Suprapubic skin (tissue), 3 donors: Measurements from ENCODE around the gene HAND1.

Experiments used
- EP300 ChIP-seq: sonication (generic); formaldehyde crosslinking; IDR thresholded peaks from one replicate; pipeline ENCODE4 v1.6.1; 2017; ENCODE audit warnings: antibody characterized with exemption
- POLR2A ChIP-seq, 2 donors: fragments of 450-650 bp; IDR thresholded peaks; one replicate each; pipeline ENCODE4 v1.6.1; 2017; ENCODE audit warnings: antibody characterized with exemption in 2 of 2, mild to moderate bottlenecking in 2 of 2, moderate library complexity in 2 of 2
- TF ChIP-seq, protein P1 (sequence below), 2 donors: fragments of 200-600 bp in 1 of 2; fragments of 450-650 bp in 1 of 2; sonication (generic) in 1 of 2; IDR thresholded peaks; one replicate each; pipeline ENCODE4 v1.5.1; 2016 to 2019; ENCODE audit warnings: antibody characterized with exemption in 2 of 2, mild to moderate bottlenecking in 1 of 2, moderate library complexity in 1 of 2

DNA sequence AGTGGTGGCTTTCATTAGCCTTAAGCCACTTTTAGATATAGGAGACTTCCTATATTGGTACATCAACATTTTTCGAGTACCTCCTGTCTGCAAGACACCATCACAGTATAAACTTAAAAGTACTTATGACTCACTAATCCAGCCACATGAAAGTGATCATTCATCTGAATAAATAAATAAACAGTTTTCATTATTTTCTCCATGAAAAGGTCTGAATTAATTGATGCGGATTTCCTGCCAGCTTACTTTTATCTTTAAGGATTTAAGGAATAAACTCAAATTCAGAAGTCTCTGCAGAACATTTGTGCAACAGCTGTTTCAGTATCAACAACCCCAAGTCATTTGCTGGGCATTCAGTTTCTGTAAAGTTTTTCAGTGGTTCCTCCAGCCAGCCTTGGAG lies 28.2 kb downstream of the HAND1 start:
- TF ChIP-seq, protein P1, sequence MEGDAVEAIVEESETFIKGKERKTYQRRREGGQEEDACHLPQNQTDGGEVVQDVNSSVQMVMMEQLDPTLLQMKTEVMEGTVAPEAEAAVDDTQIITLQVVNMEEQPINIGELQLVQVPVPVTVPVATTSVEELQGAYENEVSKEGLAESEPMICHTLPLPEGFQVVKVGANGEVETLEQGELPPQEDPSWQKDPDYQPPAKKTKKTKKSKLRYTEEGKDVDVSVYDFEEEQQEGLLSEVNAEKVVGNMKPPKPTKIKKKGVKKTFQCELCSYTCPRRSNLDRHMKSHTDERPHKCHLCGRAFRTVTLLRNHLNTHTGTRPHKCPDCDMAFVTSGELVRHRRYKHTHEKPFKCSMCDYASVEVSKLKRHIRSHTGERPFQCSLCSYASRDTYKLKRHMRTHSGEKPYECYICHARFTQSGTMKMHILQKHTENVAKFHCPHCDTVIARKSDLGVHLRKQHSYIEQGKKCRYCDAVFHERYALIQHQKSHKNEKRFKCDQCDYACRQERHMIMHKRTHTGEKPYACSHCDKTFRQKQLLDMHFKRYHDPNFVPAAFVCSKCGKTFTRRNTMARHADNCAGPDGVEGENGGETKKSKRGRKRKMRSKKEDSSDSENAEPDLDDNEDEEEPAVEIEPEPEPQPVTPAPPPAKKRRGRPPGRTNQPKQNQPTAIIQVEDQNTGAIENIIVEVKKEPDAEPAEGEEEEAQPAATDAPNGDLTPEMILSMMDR (IDR thresholded peaks at IDR 0.05) = no peak
- TF ChIP-seq POLR2A (IDR thresholded peaks at IDR 0.05) = no peak
- TF ChIP-seq EP300 = no peak
